DND-41 (cell line): ENCODE measurements around the gene RUBCNL.

Source experiments
- ATAC-seq: fragments of 200-7000 bp; cut with Tn5 transposase; 3 replicates; pipeline ENCODE4 v1.9.1; 2021; ENCODE audit warnings: low read depth; ENCODE audit not compliant: insufficient read depth
- DNase-seq: peaks from one replicate; pipeline ENCODE4 v3.0.0-alpha.2; 2020
- H2AFZ ChIP-seq: 2 replicates; pipeline ENCODE4 v1.6.0; 2012; ENCODE audit warnings: low read depth, low read length
- H3K27ac ChIP-seq: 2 replicates; pipeline ENCODE4 v1.5.1; 2012; ENCODE audit warnings: low read length, inconsistent platforms
- H3K27me3 ChIP-seq: fragments of 200-600 bp; sonication (generic); 2 replicates; pipeline ENCODE4 v1.6.0; 2012; ENCODE audit warnings: low read length, mild to moderate bottlenecking, inconsistent platforms; ENCODE audit not compliant: insufficient read depth, poor library complexity
- H3K36me3 ChIP-seq: 2 replicates; pipeline ENCODE4 v1.5.1; 2012; ENCODE audit warnings: low read length, inconsistent platforms; ENCODE audit not compliant: insufficient read depth
- H3K4me1 ChIP-seq: 2 replicates; pipeline ENCODE4 v1.5.1; 2012; ENCODE audit warnings: mild to moderate bottlenecking, low read length; ENCODE audit not compliant: insufficient read depth
- H3K4me2 ChIP-seq: 2 replicates; pipeline ENCODE4 v1.6.0; 2012; ENCODE audit warnings: mild to moderate bottlenecking, moderate library complexity, low read length, inconsistent platforms; ENCODE audit not compliant: insufficient read depth
- H3K4me3 ChIP-seq, 2 experiments: fragments of 200-600 bp in 1 of 2; shearing (Covaris generic) in 1 of 2; 2 replicates each; pipeline ENCODE4 v1.5.1; 2012 to 2016; ENCODE audit warnings: inconsistent platforms in 2 of 2, low read length in 2 of 2, mild to moderate bottlenecking in 2 of 2, low read depth in 1 of 2, moderate library complexity in 1 of 2
- H3K79me2 ChIP-seq: 2 replicates; pipeline ENCODE4 v1.6.0; 2012; ENCODE audit warnings: low read length, inconsistent platforms; ENCODE audit not compliant: insufficient read depth
- H3K9ac ChIP-seq: 2 replicates; pipeline ENCODE4 v1.6.0; 2012; ENCODE audit warnings: low read depth, mild to moderate bottlenecking, inconsistent platforms, low read length, moderate library complexity
- H3K9me3 ChIP-seq: 2 replicates; pipeline ENCODE4 v1.5.1; 2012; ENCODE audit warnings: low read length, moderate library complexity, mild to moderate bottlenecking, inconsistent platforms; ENCODE audit not compliant: insufficient read depth, severe bottlenecking
- H4K20me1 ChIP-seq: 2 replicates; pipeline ENCODE4 v1.6.0; 2012; ENCODE audit warnings: low read length; ENCODE audit not compliant: insufficient read depth
- EZH2 ChIP-seq: IDR thresholded peaks from 3 replicates; pipeline ENCODE4 v1.6.1; 2012; ENCODE audit warnings: borderline replicate concordance, low read depth, mild to moderate bottlenecking, moderate library complexity, low read length, inconsistent platforms; ENCODE audit not compliant: severe bottlenecking
- TF ChIP-seq, protein P1 (sequence below): IDR thresholded peaks from 2 replicates; pipeline ENCODE4 v1.5.1; 2012; ENCODE audit warnings: borderline replicate concordance, low read length, moderate library complexity, mild to moderate bottlenecking; ENCODE audit not compliant: poor library complexity, severe bottlenecking; ENCODE audit errors: extremely low read depth

The RUBCNL gene

GRCh38 chr13:46396341-46396740 lies 9.3 kb upstream of the RUBCNL start:
- Histone ChIP-seq H3K9ac (no peak overlapping the region), H4K20me1 (no peaks in the 10 kb centered on the region), H3K79me2 (no peaks in the 10 kb centered on the region), H3K27ac (no peak overlapping the region), H3K9me3 (no peaks in the 10 kb centered on the region), H3K27me3 (no peaks in the 10 kb centered on the region), H3K4me2 (no peak overlapping the region), H2AFZ (no peak overlapping the region), H3K4me1 (peaks cover 33% of the 10 kb centered on the region), H3K4me3 (no peak overlapping the region), H3K36me3 (no peaks in the 10 kb centered on the region)
- DNase-seq (no peak), ATAC-seq (no peak)
- no peak for TF ChIP-seq EZH2
- TF ChIP-seq, protein P1, sequence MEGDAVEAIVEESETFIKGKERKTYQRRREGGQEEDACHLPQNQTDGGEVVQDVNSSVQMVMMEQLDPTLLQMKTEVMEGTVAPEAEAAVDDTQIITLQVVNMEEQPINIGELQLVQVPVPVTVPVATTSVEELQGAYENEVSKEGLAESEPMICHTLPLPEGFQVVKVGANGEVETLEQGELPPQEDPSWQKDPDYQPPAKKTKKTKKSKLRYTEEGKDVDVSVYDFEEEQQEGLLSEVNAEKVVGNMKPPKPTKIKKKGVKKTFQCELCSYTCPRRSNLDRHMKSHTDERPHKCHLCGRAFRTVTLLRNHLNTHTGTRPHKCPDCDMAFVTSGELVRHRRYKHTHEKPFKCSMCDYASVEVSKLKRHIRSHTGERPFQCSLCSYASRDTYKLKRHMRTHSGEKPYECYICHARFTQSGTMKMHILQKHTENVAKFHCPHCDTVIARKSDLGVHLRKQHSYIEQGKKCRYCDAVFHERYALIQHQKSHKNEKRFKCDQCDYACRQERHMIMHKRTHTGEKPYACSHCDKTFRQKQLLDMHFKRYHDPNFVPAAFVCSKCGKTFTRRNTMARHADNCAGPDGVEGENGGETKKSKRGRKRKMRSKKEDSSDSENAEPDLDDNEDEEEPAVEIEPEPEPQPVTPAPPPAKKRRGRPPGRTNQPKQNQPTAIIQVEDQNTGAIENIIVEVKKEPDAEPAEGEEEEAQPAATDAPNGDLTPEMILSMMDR = no peak

- H3K4me2 ChIP-seq = no peak overlapping the region
- no peaks in the 10 kb centered on the region for H3K9me3 ChIP-seq
- peak overlapping the region; percentile 72 for H3K27ac ChIP-seq
- H3K4me3 ChIP-seq = no peak overlapping the region
- H3K4me1 ChIP-seq = peaks cover 66% of the 10 kb centered on the region
- H3K79me2 ChIP-seq = no peaks in the 10 kb centered on the region
- H3K27me3 ChIP-seq = no peaks in the 10 kb centered on the region
- H2AFZ ChIP-seq = no peak overlapping the region
- no peaks in the 10 kb centered on the region for H3K36me3 ChIP-seq
- H3K9ac ChIP-seq = no peak overlapping the region
- peak; percentile 86 for ATAC-seq
- DNase-seq = peak; percentile 52
- no peak for TF ChIP-seq EZH2
- TF ChIP-seq, protein P1 = no peak
- no peaks in the 10 kb centered on the region for H4K20me1 ChIP-seq
Observed at GRCh38 chr13:46392967-46393366, 5.9 kb upstream of the RUBCNL start.

DNA sequence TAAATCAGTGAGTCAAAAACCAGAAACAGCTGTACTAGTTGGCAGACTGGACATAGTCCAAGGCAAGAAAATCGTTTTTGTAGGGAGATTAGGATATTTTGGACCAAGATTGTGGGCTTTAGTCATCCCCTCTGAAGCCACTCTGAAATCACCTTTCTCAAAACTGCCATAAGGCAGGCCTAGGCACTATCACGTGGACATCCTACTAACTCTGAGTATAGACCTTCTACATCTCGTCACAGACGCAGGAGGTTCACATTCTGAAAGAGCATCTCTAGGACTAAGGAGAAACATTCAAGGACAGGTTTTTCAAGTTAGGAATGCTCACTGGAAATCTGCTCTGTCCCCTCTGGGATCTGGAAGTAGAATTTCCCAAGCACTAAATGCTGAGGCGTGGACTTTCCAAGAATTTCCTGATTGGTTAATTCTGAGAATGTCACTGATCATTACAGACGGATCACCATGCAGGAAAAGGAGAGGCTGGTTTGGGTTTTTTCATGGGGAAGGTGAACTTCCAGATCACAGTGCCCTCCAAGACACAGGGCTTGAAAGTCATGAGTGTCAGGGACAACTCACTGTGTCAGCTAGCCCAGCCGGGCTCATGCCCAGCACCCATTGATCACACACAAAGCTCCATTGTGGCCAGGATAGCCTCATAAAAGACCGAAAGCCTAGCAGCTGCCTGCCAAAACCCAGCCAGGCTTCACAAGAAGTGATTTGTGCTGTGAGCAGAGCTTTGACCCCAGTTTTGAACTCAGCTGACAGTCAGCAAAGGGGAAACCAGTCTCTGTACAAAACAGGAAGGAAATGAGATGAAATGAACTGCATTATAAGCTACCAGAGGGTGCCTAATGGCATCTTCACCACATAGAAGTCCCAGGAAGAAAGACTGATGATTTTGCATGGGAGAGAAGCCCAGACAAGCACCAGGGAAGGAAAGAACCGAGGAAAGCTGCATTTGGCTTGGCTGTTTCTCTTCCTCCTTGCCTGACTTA lies 2.7 kb upstream of the RUBCNL start:
- peak overlapping the region; percentile 52 for H2AFZ ChIP-seq
- peak overlapping the region in 1 of 2 experiments; percentile 13; a peak in 1 of 4 replicates for H3K4me3 ChIP-seq

GRCh38 chr13:46388846-46389245 lies 1.8 kb upstream of the RUBCNL start:
- H3K9me3 ChIP-seq = no peaks in the 10 kb centered on the region
- no peak overlapping the region for H3K9ac ChIP-seq
- H4K20me1 ChIP-seq = no peaks in the 10 kb centered on the region
- H3K79me2 ChIP-seq = peaks cover 28% of the 10 kb centered on the region
- H3K4me1 ChIP-seq = peaks cover 98% of the 10 kb centered on the region
- DNase-seq = no peak
- H3K4me2 ChIP-seq = no peak overlapping the region
- ATAC-seq = no peak
- H3K27ac ChIP-seq = peak overlapping the region; percentile 76
- H3K36me3 ChIP-seq = no peaks in the 10 kb centered on the region
- H3K27me3 ChIP-seq = peaks cover 14% of the 10 kb centered on the region
- TF ChIP-seq, protein P1 = no peak
- no peak for TF ChIP-seq EZH2
- no peak overlapping the region for H3K4me3 ChIP-seq
- no peak overlapping the region for H2AFZ ChIP-seq

More for the DNA sequence above, 2.7 kb upstream of the RUBCNL start:
- no peak for TF ChIP-seq EZH2
- DNase-seq (peak; percentile 64), ATAC-seq (peak; percentile 70)
- no peaks in the 10 kb centered on the region for H3K36me3 ChIP-seq
- peak overlapping the region; percentile 48 for H3K4me2 ChIP-seq
- peaks cover 26% of the 10 kb centered on the region for H3K79me2 ChIP-seq
- peaks cover 14% of the 10 kb centered on the region for H3K27me3 ChIP-seq
- peak overlapping the region; percentile 76 for H3K27ac ChIP-seq
- no peaks in the 10 kb centered on the region for H4K20me1 ChIP-seq
- no peaks in the 10 kb centered on the region for H3K9me3 ChIP-seq
- H3K4me1 ChIP-seq = peaks cover 97% of the 10 kb centered on the region
- peak overlapping the region; percentile 24 for H3K9ac ChIP-seq
